Right lobe of liver (tissue), 4 donors: ENCODE results near the gene LDB2.

Experiments used
- CTCF ChIP-seq, 4 donors: fragments of 200-600 bp in 3 of 4; fragments of 450-650 bp in 1 of 4; IDR thresholded peaks; one replicate each; pipeline versions ENCODE4 v1.5.1 to v1.8.0; 2016 to 2022; ENCODE audit warnings: antibody characterized with exemption in 4 of 4, mild to moderate bottlenecking in 2 of 4
- POLR2A ChIP-seq: fragments of 450-650 bp; IDR thresholded peaks from one replicate; pipeline ENCODE4 v1.6.1; 2017; ENCODE audit warnings: antibody characterized with exemption, mild to moderate bottlenecking
- donor health status: DM: no; HTN: no; CAD: no.
- donor health status: DM: no; HTN: no; CAD: no.
- donor health status: DM: no; HTN: yes; CAD: no.

- no peak for TF ChIP-seq POLR2A
- no peak for TF ChIP-seq CTCF (IDR thresholded peaks at IDR 0.05)
Observed at GRCh38 chr4:16860516-16860915, 37.9 kb downstream of the LDB2 start.
